ENCODE measurements around the gene MED15. TPM values are rescaled to one million over a fixed set of nuclear protein-coding genes. Genes with fewer than 3 reads are reported as not detected.
A peak's percentile ranks its signal among the peaks of the same experiment; 100 is the strongest.

MED15 gene
- total RNA-seq, 4 donors from 2014 or later = 16.5 to 110 (median 38.6) TPM

GRCh38 chr22:20561882-20562281, 54.5 kb downstream of the MED15 start:
- no peak for DNase-seq
- H3K4me3 ChIP-seq = no peak overlapping the region
- intact Hi-C loops (cut with DNase I; ENCODE audit: low total_unique reads) = no loop called here

GRCh38 chr22:20562607-20563465, 55.4 kb downstream of the MED15 start:
- H3K27ac ChIP-seq = no peak overlapping the region
- DNase-seq = no peak
- no peaks in the 10 kb centered on the region for H3K27me3 ChIP-seq
- intact Hi-C loops (cut with DNase I; ENCODE audit: low total_unique reads) = no loop called here
- no peak for TF ChIP-seq POLR2A (IDR thresholded peaks at IDR 0.05)
- no peak for TF ChIP-seq CTCF (IDR thresholded peaks at IDR 0.05)
- H3K9me3 ChIP-seq = no peaks in the 10 kb centered on the region
- H3K4me3 ChIP-seq = no peak overlapping the region
- H3K36me3 ChIP-seq = no peaks in the 10 kb centered on the region
- peaks cover 2 to 11% of the 10 kb centered on the region in 2 donors for H3K4me1 ChIP-seq

More at GRCh38 chr22:20561882-20562281, 54.5 kb downstream of the MED15 start:
- TF ChIP-seq POLR2A (IDR thresholded peaks at IDR 0.05) (no peak), CTCF (IDR thresholded peaks at IDR 0.05) (no peak)
- Histone ChIP-seq H3K27me3 (no peaks in the 10 kb centered on the region), H3K27ac (no peak overlapping the region), H3K4me1 (peaks cover 4 to 9% of the 10 kb centered on the region in 2 donors), H3K9me3 (no peaks in the 10 kb centered on the region), H3K36me3 (no peaks in the 10 kb centered on the region)

GRCh38 chr22:20563466-20563906, 56.1 kb downstream of the MED15 start:
- Histone ChIP-seq H3K4me3 (no peak overlapping the region), H3K27ac (no peak overlapping the region), H3K27me3 (no peaks in the 10 kb centered on the region), H3K36me3 (no peaks in the 10 kb centered on the region), H3K4me1 (peaks cover 0 to 17% of the 10 kb centered on the region in 2 donors), H3K9me3 (no peaks in the 10 kb centered on the region)
- intact Hi-C loops (cut with DNase I; ENCODE audit: low total_unique reads) = no loop called here
- TF ChIP-seq CTCF (IDR thresholded peaks at IDR 0.05) (no peak), POLR2A (IDR thresholded peaks at IDR 0.05) (no peak)
- no peak for DNase-seq

- intact Hi-C loops (cut with DNase I; ENCODE audit: low total_unique reads) = no loop called here
- Histone ChIP-seq H3K9me3 (no peaks in the 10 kb centered on the region), H3K4me1 (peaks cover 4 to 19% of the 10 kb centered on the region in 2 donors), H3K27me3 (no peaks in the 10 kb centered on the region), H3K4me3 (no peak overlapping the region), H3K27ac (no peak overlapping the region), H3K36me3 (no peaks in the 10 kb centered on the region)
- no peak for TF ChIP-seq POLR2A (IDR thresholded peaks at IDR 0.05)
- TF ChIP-seq CTCF (IDR thresholded peaks at IDR 0.05) = no peak
- no peak for DNase-seq
Observed at GRCh38 chr22:20563941-20564371, 56.5 kb downstream of the MED15 start.

- TF ChIP-seq CTCF (IDR thresholded peaks at IDR 0.05) (no peak), POLR2A (IDR thresholded peaks at IDR 0.05) (no peak)
Observed at GRCh38 chr22:20565079-20565734, 57.8 kb downstream of the MED15 start.

More at GRCh38 chr22:20565079-20565734, 57.8 kb downstream of the MED15 start:
- no peak overlapping the region for H3K27ac ChIP-seq
- no peak overlapping the region for H3K4me3 ChIP-seq
- peaks cover 7 to 28% of the 10 kb centered on the region in 2 donors for H3K4me1 ChIP-seq
- H3K27me3 ChIP-seq = no peaks in the 10 kb centered on the region
- no peaks in the 10 kb centered on the region for H3K36me3 ChIP-seq
- no peaks in the 10 kb centered on the region for H3K9me3 ChIP-seq
- intact Hi-C loops (cut with DNase I; ENCODE audit: low total_unique reads) = no loop called here
- peak in 1 of 2 donors; percentile 10 for DNase-seq

All from uterus (tissue), 4 donors.